WTC11 (cell line): Measurements from ENCODE around the gene HADHB. TPM values are rescaled to one million over a fixed set of nuclear protein-coding genes. Genes with fewer than 3 reads are reported as not detected.

ENCODE experiments used
- ATAC-seq: fragments of 200-7000 bp; cut with Tn5 transposase; 2 replicates; pipeline ENCODE4 v1.10.0; 2021; ENCODE audit warnings: mild to moderate bottlenecking, moderate library complexity
- CTCF ChIA-PET: fragments of 300-600 bp; sonication (Branson Sonifier 250); formaldehyde crosslinking; loops from one replicate; lab custom pipeline; 2021; ENCODE audit warnings: antibody characterized with exemption; lab: Charles Lee
- POLR2A ChIA-PET: fragments of 350-600 bp; sonication (Branson Sonifier 250); formaldehyde crosslinking; loops from one replicate; lab custom pipeline; 2021; ENCODE audit warnings: antibody characterized with exemption; lab: Charles Lee
- DNase-seq: peaks from one replicate; pipeline ENCODE4 v3.0.0; 2021; ENCODE audit warnings: low spot score
- H3K27ac Mint-ChIP-seq: 2 replicates; pipeline ENCODE4 v1.8.0; 2021; ENCODE audit warnings: mixed read lengths
- H3K27me3 Mint-ChIP-seq: 2 replicates; pipeline ENCODE4 v1.8.0; 2021; ENCODE audit warnings: low read depth, mild to moderate bottlenecking, moderate library complexity, mixed read lengths
- H3K36me3 Mint-ChIP-seq: 2 replicates; pipeline ENCODE4 v1.8.0; 2021; ENCODE audit warnings: mixed read lengths
- H3K4me1 Mint-ChIP-seq: 2 replicates; pipeline ENCODE4 v1.8.0; 2022; ENCODE audit warnings: mixed read lengths
- H3K4me3 Mint-ChIP-seq: 2 replicates; pipeline ENCODE4 v1.8.0; 2021; ENCODE audit warnings: mild to moderate bottlenecking, moderate library complexity, mixed read lengths
- H3K9me3 Mint-ChIP-seq: 2 replicates; pipeline ENCODE4 v1.8.0; 2021; ENCODE audit warnings: mixed read lengths
- ARID4B ChIP-seq: sonication (generic); formaldehyde crosslinking; IDR thresholded peaks from 2 replicates; pipeline ENCODE4 v1.8.0; 2023; ENCODE audit warnings: missing genetic modification reagents, mild to moderate bottlenecking, borderline replicate concordance
- CDX4 ChIP-seq: fragments of 250-450 bp; sonication (Bioruptor Pico); IDR thresholded peaks from 2 replicates; pipeline ENCODE4 v1.9.0; 2021; ENCODE audit warnings: moderate library complexity, mild to moderate bottlenecking, inconsistent platforms, borderline replicate concordance
- CTCF ChIP-seq: fragments of 200-600 bp; IDR thresholded peaks from 2 replicates; pipeline ENCODE4 v1.8.0; 2022; ENCODE audit warnings: antibody characterized with exemption
- ERG ChIP-seq: fragments of 250-450 bp; sonication (Bioruptor Pico); IDR thresholded peaks from 2 replicates; pipeline ENCODE4 v1.8.0; 2021; ENCODE audit warnings: mild to moderate bottlenecking
- FOXK1 ChIP-seq: sonication (generic); formaldehyde crosslinking; IDR thresholded peaks from 2 replicates; pipeline ENCODE4 v1.8.0; 2022; ENCODE audit warnings: mild to moderate bottlenecking, moderate library complexity, missing genetic modification reagents
- HMGA2 ChIP-seq: fragments of 250-450 bp; sonication (Bioruptor Pico); IDR thresholded peaks from 2 replicates; pipeline ENCODE4 v1.4.0; 2021; ENCODE audit warnings: mild to moderate bottlenecking, moderate library complexity
- JAZF1 ChIP-seq: fragments of 250-450 bp; sonication (Bioruptor Pico); IDR thresholded peaks from 2 replicates; pipeline ENCODE4 v1.9.0; 2021; ENCODE audit warnings: moderate library complexity, mild to moderate bottlenecking, inconsistent platforms
- NFYB ChIP-seq: sonication (generic); formaldehyde crosslinking; conservative IDR thresholded peaks from 2 replicates; pipeline ENCODE4 v1.8.0; 2022; ENCODE audit warnings: low read depth, missing genetic modification reagents
- PRDM15 ChIP-seq: sonication (generic); formaldehyde crosslinking; IDR thresholded peaks from 2 replicates; pipeline ENCODE4 v1.8.0; 2022; ENCODE audit warnings: missing genetic modification reagents
- RELA ChIP-seq: sonication (generic); formaldehyde crosslinking; IDR thresholded peaks from 2 replicates; pipeline ENCODE4 v1.8.1; 2022; ENCODE audit warnings: missing genetic modification reagents, mild to moderate bottlenecking, borderline replicate concordance
- USF2 ChIP-seq: sonication (generic); formaldehyde crosslinking; IDR thresholded peaks from 2 replicates; pipeline ENCODE4 v1.8.1; 2023; ENCODE audit warnings: mild to moderate bottlenecking, missing genetic modification reagents, moderate library complexity
- ZBTB21 ChIP-seq: sonication (generic); formaldehyde crosslinking; IDR thresholded peaks from 2 replicates; pipeline ENCODE4 v1.8.1; 2023; ENCODE audit warnings: mild to moderate bottlenecking, missing genetic modification reagents, borderline replicate concordance
- ZNF232 ChIP-seq: sonication (generic); formaldehyde crosslinking; IDR thresholded peaks from 2 replicates; pipeline ENCODE4 v1.8.0; 2022; ENCODE audit warnings: mild to moderate bottlenecking, missing genetic modification reagents
- ZNF423 ChIP-seq: fragments of 250-450 bp; sonication (Bioruptor Pico); IDR thresholded peaks from 2 replicates; pipeline ENCODE4 v2.1.2; 2022; ENCODE audit warnings: mild to moderate bottlenecking, moderate library complexity
- ZNF532 ChIP-seq: fragments of 250-450 bp; sonication (Bioruptor Pico); IDR thresholded peaks from 2 replicates; pipeline ENCODE4 v1.9.0; 2021; ENCODE audit warnings: mild to moderate bottlenecking, borderline replicate concordance
- total RNA-seq: library from RNA; stranded (reverse); gene quantifications from 3 replicates; pipeline ENCODE4 v1.2.3, GENCODE V29; 2021

HADHB gene
- total RNA-seq, 1 experiment from 2014 or later = 60.7 TPM

GRCh38 chr2:26298638-26299393 is 54.1 kb downstream of the HADHB start (continued):
- TF ChIP-seq ARID4B (CRISPR knock-in tag) (no peak), FOXK1 (CRISPR knock-in tag) (peak; percentile 51; the same call in 1 of the 2 replicates), JAZF1 (CRISPR knock-in tag) (no peak)
- TF ChIP-seq, all 79 proteins: peak for 6

GRCh38 chr2:26299471-26300101 is 54.8 kb downstream of the HADHB start:
- H3K9me3 Mint-ChIP-seq = peaks cover 3% of the 10 kb centered on the region; the same call in 1 of the 2 replicates
- POLR2A ChIA-PET = interaction anchor here (0.6 to 3.6 kb wide), 4 partner anchors 17 to 168 kb away, joined by 3 to 27 read pairs (median 4); partner anchors contain the start of genes HADHA, HADHB and SELENOI
- no peak overlapping the region for H3K27ac Mint-ChIP-seq
- ATAC-seq (peak; percentile 44), DNase-seq (no peak)
- H3K27me3 Mint-ChIP-seq = no peaks in the 10 kb centered on the region
- no peak overlapping the region for H3K4me3 Mint-ChIP-seq
- CTCF ChIA-PET = interaction anchor here (0.7 to 1.5 kb wide), 7 partner anchors 12 to 203 kb away, joined by 3 to 6 read pairs (median 3); partner anchors contain the start of genes HADHA and HADHB
- no peaks in the 10 kb centered on the region for H3K4me1 Mint-ChIP-seq
- peaks cover 5% of the 10 kb centered on the region; the same call in 1 of the 2 replicates for H3K36me3 Mint-ChIP-seq
- TF ChIP-seq ZNF423 (CRISPR knock-in tag) (no peak), NFYB (CRISPR knock-in tag) (no peak), ZNF232 (CRISPR knock-in tag) (no peak), CDX4 (CRISPR knock-in tag) (no peak), RELA (CRISPR knock-in tag) (no peak), FOXK1 (CRISPR knock-in tag) (no peak), CTCF (no peak), ERG (CRISPR knock-in tag) (no peak), HMGA2 (CRISPR knock-in tag) (no peak), PRDM15 (CRISPR knock-in tag) (no peak), ZNF532 (no peak), ZBTB21 (no peak), USF2 (no peak)
